Hematopoietic multipotent progenitor cell treated with erythropoietin and hydrocortisone succinate and interleukin-3 and kit ligand, for 4 days (in vitro differentiated cells): ENCODE data around the gene UBR2.

Experiments
- DNase-seq: peaks from one replicate; pipeline ENCODE4 v3.0.0-alpha.2; 2015

The UBR2 gene

DNA sequence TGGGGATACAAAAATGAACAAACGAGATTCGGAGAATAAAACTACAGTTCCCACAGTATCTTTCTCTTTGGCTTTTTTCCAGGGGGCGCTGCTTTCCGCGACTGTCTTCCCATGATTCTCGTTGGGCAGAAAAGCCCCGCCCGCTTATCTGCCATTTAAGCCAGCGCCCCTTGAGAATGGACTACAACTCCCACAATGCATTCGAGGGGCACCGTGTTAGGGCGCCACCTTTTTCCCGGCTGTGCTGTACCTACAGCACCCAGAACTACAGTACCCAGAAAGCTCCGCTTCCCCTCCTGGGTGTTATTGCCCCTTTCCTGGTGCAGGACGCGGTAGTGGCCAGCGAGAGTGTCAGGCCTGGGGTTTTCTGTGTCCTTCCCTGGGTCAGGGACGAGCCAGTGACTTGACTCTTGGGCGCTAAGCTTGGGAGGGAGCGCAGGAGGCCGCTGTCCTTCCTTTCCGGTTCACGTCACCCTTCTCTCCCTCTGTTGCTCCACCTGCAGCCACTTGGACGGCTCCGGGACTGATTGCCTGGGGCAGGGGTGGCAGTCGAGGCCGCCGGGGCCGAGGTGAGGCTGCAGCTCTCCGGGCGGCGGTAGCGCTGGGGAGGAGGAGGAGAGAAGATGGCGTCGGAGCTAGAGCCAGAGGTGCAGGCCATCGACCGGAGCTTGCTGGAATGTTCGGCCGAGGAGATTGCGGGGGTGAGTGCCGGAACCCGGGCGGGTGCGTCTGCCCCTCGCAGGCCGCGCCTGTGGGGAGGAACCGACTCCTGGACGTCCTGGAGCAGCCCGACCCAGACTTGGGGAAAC lies at the start of gene UBR2:
UBR2 (plus strand) TSS at position 333 of the 809 bp plus-strand sequence; CDS start at position 624, 291 bp downstream.
- peak; percentile 100 for DNase-seq

DNA sequence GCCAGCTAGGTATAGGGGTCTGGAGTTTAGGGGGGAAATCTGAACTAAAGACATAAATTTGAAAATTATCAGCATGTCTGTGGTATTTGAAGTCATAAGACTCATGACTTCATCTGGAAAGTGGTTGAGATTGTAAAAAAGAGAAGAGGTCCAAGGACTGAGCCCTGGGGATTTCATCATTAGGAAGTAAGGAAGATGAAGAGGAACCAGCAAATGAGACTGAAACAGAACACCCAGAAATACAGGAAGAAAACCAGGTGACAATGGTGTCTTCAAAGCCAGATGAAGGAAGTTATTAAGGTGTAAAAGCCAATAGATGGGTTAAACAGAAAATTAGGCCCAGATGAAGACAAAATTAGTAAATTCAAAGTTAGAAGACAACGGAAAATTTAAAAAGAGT lies 49.1 kb upstream of the UBR2 start:
- DNase-seq: no peak

DNA sequence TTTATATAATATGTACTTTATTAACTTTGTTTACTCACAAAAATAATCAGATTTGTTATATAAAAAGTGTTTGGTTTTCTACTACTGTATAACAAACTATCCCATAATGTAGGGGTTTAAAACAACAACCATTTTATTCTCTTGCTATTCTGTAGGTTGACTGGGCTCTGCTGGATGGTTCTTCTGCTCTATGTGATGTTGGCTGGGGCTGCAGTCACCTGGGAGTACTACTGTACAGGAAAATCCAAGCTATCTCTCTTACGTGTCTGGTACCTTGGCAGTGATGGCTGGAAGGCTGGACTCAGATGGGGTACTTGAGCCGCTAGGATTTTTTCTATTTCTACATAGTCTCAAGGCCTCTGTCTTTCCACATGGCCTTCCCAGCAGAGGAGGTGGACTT lies 44.0 kb upstream of the UBR2 start:
- DNase-seq: no peak

DNA sequence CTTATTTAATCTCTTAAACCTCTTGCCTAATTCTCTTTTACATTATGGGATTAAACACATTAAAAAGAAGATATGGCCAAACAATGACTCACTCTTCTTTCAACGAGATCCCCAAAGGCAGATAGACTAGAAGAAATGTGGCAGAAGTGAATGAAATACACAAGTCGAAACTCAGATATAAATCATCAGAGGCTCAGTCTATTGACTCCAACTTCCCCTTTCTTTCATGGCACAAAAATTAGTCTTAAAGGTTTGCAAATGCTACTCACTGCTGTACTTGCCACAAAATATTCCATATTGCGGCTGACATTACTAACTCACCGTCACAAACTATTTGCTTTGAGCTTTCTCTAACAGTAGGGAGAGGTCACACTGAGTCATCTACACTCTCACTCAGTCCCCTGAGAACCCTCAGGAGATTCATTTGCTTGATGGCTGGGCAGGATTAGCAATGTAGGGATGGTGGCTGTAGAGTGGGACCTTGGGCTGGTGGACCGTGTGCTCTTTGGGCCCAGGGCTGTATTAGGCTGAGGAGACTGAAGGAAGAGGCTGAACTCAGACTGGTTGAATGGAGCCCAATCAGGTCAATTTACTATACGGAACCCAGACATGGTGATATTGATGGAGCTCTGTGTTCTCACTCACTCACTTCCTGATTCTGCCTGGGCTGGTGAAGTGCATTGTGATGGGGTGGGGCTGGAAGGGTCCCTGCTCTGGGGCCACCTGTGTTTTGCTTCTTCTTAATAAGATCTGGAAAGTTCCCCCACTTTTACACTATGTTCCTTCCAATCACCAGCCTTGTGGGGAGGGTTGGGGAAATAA lies 42.8 kb upstream of the UBR2 start:
- DNase-seq: peak; percentile 85

DNA sequence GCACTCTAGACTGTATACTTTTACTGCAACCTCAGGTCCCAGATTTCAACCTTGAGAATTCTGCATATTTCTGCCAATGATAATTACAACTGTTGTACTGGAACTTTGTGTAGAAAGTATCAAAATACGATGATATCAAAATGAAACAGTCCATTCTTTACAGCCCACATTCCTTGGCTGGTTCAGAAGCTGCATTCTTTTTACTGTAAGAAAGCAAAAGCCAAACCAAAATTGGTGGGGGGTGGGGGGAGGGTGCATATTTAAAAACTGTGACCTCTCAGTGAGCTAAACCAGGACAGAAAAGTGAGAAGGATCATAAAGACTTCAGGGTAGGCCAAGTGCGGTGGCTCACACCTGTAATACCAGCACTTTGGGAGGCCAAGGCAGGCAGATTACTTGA lies 41.8 kb upstream of the UBR2 start:
- DNase-seq: no peak

DNA sequence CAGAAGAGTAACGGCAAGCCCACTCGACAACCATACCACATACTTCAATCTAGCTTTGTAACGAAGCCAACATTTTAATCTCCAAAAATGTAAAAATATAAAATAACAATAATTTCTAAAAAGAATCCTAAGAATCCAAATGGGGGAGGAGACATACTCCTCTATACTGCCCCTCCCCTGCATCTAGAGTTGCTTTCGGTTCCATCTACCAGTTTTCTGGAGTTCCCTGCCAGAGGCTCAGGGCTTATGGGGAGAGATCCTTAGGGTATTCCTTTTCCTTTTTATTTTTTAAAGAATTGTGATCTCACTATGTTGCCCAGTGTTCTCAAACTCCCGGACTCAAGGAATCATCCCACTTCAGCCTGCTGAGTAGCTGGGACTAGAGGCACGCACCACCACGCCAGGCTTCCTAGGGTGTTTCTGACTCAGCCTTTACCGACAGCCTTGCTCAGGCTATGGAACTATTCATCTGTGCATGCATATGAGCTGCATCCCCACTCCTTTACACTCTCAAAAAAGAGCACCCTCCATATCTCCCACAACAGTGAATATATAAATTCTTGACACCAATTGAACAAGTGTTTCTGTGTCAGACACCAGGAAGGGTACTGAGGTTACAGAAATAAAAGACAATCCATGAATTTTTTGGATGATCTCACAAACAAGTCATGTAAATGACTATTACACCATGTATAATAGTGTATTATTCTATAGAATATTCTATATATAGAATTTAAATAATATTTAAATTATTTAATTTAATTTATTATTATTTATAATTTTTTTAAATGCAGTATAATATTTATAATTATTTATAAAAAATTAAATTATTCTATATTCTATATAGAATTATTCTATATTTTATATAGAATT lies 40.7 kb upstream of the UBR2 start:
- no peak for DNase-seq

DNA sequence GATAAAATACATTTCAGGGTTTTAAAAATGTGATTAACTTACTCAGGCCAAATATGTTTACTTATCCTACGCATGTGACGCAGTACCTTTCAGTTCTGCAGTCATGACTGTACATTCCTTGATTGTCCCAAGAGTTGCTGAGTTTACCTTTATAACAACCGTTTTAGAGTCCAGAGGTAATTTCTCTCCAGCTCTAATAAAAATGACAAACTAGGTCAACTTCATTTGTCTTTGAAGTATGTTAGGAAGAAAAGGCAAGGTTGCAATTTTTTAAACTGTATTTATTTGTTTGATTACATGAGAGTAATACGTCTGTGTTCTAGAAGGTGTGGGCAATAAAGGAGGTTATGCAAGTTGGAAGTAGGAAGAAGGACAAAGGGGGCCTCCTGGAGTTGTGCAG lies 38.6 kb upstream of the UBR2 start:
- DNase-seq: no peak

DNA sequence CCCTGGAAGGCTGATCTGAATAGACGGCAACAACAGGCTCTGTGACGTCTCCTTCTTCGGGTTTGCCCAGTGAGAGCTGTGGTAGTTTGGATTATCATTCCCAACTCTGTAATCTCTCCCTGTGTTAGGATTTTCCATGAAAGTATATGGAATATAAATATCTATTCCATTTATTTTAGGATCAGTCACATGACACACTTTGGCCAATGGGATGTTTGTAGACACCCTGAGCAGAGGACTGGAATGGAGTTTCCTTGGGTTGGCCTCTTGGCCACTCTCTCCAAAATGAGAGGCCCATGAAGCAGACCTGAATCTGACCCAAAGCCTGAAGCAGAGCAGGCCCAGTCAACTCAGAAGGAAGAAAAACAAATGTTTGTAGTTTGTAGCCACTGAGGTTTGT lies 37.2 kb upstream of the UBR2 start:
- DNase-seq: no peak

DNA sequence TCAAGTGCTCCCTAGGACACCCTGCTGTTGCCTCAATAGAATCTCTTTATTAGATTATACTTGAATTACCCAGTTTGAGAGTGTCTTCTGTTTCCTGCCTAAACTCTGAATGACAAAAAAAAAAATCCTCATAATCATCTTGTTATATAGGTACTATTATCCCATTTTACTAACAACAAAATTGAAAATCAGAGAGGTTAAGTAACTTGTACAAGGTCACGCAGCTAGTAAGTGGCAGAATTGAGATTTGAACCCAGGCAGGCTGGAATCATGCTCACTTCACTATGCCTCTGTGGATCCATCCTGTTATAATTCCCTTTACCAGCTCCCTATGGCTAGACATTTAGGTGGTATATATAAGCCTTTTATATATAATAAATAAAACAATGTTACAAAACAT lies 36.6 kb upstream of the UBR2 start:
- no peak for DNase-seq

DNA sequence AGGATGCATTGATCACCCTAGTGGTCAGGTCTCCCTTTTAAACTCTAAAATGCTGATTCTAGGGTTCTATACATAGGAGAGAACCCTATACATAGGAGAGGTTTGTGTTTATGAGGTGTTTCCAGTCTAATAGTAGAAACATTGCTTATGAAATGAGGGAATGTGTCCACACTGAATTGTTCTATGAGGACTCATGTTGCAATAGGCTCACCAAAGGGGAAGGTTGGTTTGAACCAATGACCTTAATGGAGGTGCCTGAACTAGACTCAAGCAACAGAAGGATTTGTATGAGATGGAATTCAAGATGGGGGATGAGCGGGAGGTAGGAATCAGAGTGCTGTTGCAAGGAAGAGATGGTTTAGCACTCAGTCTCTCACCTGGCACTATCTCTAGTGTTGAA lies 33.5 kb upstream of the UBR2 start:
- no peak for DNase-seq

DNA sequence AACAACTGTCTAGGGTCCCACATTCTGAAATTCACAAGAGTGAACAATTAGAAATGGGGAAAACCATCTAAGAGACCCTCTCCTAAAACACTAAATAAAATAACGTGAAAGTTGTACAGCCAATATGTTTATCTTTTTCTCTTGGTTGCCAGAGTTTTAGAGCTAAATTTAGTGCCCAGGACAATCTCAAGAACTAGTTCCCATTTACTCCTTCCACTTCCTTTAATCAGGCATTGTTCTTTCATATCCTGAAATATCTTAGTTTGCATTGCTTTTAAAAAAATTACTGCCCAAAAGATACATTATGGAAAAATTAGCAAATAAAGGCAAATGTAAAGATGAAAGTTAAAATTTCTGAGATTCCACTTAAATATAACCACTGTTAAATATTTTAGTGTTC lies 33.1 kb upstream of the UBR2 start:
- DNase-seq: no peak

DNA sequence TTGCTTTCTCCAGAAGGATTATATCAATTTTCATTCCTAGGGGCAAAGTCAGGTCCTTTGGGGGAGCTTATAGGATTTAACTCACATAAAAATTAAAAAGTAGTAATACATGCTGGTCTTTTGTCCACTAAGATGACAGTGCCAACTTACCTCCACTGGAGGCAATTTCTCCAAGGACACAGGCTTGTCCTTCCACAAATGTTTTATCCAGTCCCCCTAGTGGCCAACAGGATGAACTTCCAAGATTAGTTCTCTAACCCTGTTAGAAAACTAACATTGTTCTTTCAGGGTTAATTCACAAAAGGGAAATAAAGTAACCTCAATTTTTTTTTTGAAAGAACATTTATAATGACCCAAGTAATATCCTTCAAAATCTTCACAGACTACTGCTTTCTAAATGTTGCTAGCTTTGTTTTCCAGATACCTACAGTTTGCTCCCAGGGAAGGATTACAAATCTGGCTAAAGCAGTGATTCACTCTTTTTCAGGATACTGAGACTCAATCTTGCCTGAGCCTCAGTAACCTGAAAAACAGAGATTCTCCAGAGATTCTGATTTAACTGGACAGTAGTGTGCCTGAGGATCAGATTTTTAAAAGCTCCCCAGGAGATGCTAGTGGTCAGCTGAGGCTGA lies 31.7 kb upstream of the UBR2 start:
- DNase-seq: peak; percentile 88

DNA sequence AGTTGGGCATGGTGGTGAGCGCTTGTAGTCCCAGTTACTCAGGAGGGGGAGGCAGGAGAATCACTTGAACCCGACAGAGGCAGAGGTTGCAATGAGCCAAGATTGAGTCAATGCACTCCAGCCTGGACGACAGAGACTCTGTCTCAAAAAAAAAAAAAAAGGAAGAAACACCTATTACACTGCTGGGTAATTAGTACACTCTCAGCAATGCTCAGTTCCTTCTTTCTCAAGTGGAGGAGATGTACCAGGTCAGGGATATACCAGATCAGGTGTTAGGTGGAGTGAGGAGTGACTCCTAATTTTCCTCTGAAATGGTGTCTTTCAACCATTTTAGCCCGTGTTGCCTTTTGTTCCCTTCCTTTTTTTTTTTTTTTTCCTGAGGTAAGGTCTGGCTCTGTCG lies 30.0 kb upstream of the UBR2 start:
- DNase-seq: no peak

DNA sequence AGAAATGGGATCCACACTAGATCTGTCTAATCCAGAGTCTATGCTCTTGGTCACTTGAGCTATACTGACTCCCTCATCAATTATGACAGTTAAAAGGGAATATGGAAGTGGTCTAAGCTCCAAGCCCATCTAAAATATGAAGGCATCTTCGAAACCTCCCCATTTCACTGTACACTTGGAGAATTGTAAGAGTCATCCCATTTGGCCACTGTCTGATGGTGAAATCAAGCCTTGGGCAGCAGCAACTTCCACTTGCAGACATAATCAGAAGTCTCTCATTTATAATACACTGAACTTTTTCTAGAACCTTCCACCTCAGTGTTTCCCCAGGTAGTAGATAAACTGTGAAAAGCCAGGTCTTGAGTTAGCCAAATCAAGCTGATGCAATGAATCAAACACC lies 26.3 kb upstream of the UBR2 start:
- DNase-seq: no peak

DNA sequence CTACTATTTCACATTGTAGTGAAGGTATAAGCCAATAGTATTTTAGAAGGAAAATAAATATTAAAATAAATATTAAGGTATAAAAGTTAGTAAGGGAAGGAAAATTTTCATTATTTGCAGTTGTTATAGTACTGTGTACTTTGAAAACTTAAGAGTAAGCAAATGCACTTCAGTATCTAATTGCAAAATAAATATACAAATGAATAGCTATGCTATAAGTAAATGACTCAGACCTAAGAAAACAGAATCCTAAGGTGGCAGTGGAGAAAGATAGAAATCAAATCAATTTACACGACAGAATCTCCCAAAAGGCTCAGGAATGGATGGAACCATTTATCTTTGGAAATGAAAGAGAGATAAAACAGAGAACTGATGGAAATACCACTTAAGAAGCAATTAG lies 24.7 kb upstream of the UBR2 start:
- no peak for DNase-seq

DNA sequence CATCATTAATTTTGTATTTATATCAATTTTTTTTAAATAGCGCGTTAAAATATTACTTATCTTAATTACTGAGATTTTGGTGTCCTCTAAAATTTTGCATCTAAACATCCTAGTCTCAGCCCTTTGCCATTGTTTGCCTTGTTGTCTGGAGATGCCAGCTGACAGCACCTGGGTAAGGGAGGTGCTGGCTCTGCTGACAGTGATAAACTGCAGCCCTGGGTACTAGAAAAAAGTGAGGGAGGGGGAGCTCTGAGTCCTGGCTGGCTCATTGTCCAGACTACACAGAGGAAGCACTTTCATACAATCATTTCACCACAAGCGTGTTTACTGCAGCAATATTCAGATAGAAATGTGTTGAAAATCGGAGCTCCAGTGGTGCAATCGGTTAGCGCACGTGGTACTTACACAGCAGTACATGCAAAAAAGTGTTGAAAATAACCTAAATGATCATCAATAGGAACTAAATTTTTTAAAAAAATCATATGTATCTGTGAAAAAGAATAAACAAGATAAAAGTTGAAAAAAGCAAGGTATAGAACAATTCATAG lies 18.5 kb upstream of the UBR2 start:
- peak; percentile 30 for DNase-seq

DNA sequence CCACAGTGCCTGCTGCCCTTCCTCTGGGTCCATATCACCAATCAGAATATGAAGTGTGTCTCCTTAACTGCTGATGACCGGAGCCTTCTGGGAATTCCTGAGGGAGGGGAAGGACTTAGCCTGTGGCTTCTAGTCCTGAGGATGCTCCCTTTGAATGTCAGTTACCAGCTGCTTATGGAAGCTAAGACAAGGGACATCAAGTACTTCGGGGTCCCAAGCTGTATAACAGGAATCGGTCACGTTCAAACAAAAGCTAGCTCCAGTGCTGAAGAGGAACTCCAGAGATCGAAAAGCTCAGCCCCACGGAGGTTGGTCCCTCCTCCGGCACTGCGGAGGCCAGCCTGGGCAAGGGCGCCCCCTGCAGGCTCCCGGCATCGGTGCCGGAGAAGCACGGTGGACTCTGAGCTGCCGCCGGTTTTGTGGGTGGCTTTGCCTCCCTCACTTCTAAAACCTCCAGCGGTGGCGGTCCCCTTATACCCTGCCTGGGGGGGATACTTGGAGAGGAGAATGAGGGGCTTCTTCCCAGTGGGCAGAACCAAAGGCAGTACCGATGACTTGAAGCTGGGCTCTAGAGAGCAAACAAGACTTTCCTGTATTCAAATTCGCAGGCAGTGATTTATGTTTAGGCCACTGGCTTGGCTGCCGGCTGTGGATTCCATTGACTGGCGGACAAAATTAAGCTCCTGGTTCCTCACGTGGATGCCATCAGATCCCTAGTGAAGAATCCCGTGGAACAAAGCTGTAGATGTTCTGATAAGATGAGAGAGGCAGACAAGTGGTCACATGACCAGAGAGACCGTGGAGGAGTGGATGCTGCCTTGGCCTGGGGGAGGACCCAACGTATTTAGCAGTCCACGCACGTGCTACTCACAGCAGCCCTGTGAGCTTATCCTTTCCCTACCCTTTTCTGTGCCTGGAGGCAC lies 16.2 kb upstream of the UBR2 start:
- peak; percentile 93 for DNase-seq

DNA sequence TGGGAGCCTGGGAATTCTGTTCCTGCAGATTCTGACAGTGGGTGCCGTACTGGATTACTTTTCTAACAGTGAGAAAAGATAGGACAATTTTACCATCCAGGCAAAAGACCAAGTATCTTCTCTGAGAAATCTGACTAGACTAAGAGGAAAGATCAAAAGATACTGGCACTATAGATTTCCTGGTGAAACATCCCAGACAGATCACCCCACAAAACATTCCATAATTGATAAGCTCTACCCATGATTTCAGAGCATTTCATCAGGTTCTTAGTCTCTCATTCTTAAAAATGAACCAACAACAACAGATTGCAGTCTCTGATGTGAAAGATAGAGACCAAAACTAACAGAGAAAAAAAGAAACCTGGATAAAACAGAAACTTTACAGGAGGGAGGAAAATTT lies 13.6 kb upstream of the UBR2 start:
- no peak for DNase-seq

DNA sequence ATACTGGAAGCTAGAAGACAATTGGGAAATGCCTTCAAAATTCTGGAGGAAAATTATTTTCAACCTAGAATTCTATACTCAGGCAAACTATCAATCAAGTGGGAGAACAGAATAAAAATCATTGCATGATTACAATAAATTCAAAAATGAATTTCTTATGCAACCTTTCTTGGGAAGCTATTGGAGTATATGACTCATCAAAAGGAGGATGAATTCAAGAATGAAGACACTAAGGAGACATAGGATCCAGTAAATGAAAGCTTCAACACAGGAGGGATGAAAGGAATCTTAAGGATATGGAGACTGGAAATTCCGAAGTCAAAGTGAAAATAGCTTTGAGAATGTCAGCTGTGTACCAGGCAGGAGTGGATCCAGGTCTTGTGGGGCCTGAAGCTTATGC lies 12.6 kb upstream of the UBR2 start:
- DNase-seq: no peak

DNA sequence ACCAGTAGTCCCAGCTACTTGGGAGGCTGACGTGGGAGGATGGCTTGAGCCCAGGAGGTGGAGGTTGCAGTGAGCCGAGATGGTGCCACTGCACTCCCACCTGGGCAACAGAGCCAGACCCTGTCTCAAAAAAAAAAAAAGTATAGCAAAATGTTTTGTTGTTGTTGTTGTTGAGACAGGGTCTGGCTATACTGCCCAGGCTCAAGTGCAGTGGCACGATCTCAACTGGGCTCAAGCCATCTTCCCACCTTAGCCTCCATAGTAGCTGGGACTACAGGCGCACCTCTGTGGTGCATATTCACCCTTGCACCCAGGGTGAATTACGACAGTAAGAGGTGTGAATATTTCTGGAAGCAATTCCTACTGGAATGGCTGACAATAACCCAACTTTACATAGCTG lies 11.4 kb upstream of the UBR2 start:
- DNase-seq: no peak
